GM18870 (cell line): ENCODE results near the gene MARK3.

ENCODE experiments used
- ATAC-seq: cut with Tn5 transposase; IDR thresholded peaks from one replicate; pipeline ENCODE4 v1.9.1; 2021; ENCODE audit warnings: moderate library complexity; ENCODE audit not compliant: unreplicated experiment

The MARK3 gene

GRCh38 chr14:103393676-103394626 is 8.7 kb downstream of the MARK3 start:
- no peak for ATAC-seq

- ATAC-seq = no peak
Measured at GRCh38 chr14:103395244-103395643, 10.0 kb downstream of the MARK3 start.

GRCh38 chr14:103396463-103396862 is 11.2 kb downstream of the MARK3 start:
- ATAC-seq = no peak

GRCh38 chr14:103398427-103399195 is 13.4 kb downstream of the MARK3 start:
- ATAC-seq = no peak

GRCh38 chr14:103400537-103400936 is 15.3 kb downstream of the MARK3 start:
- ATAC-seq = no peak

- ATAC-seq = no peak
Measured at GRCh38 chr14:103401223-103402214, 16.3 kb downstream of the MARK3 start.

- ATAC-seq = no peak
Measured at GRCh38 chr14:103402695-103403094, 17.5 kb downstream of the MARK3 start.

- no peak for ATAC-seq
Measured at GRCh38 chr14:103404032-103404918, 19.1 kb downstream of the MARK3 start.

- no peak for ATAC-seq
Measured at GRCh38 chr14:103404920-103405319, 19.7 kb downstream of the MARK3 start.

- ATAC-seq = no peak
Measured at GRCh38 chr14:103408491-103409155, 23.4 kb downstream of the MARK3 start.

- ATAC-seq = no peak
Measured at GRCh38 chr14:103416916-103417315, 31.7 kb downstream of the MARK3 start.

- no peak for ATAC-seq
Measured at GRCh38 chr14:103418481-103418818, 33.2 kb downstream of the MARK3 start.

GRCh38 chr14:103421556-103421955 is 36.3 kb downstream of the MARK3 start:
- no peak for ATAC-seq

- no peak for ATAC-seq
Measured at GRCh38 chr14:103423050-103423461, 37.8 kb downstream of the MARK3 start.

- no peak for ATAC-seq
Measured at GRCh38 chr14:103427485-103428443, 42.5 kb downstream of the MARK3 start.

- no peak for ATAC-seq
Measured at GRCh38 chr14:103428723-103429556, 43.7 kb downstream of the MARK3 start.

- ATAC-seq = no peak
Measured at GRCh38 chr14:103430358-103430757, 45.1 kb downstream of the MARK3 start.
